GM10266 (cell line): Measurements from ENCODE around the gene KRT20.

Source experiments
- DNase-seq: peaks from one replicate; pipeline ENCODE4 v3.0.0; 2012; ENCODE audit errors: extremely low spot score
- CTCF ChIP-seq: IDR thresholded peaks from 2 replicates; pipeline ENCODE4 v1.5.1; 2012; ENCODE audit warnings: mild to moderate bottlenecking, low read depth; ENCODE audit not compliant: control insufficient read depth, insufficient read depth; ENCODE audit errors: missing control alignments

KRT20 gene

GRCh38 chr17:40828454-40829044 is 56.5 kb downstream of the KRT20 start:
- no peak for DNase-seq
- no peak for TF ChIP-seq CTCF

DNA sequence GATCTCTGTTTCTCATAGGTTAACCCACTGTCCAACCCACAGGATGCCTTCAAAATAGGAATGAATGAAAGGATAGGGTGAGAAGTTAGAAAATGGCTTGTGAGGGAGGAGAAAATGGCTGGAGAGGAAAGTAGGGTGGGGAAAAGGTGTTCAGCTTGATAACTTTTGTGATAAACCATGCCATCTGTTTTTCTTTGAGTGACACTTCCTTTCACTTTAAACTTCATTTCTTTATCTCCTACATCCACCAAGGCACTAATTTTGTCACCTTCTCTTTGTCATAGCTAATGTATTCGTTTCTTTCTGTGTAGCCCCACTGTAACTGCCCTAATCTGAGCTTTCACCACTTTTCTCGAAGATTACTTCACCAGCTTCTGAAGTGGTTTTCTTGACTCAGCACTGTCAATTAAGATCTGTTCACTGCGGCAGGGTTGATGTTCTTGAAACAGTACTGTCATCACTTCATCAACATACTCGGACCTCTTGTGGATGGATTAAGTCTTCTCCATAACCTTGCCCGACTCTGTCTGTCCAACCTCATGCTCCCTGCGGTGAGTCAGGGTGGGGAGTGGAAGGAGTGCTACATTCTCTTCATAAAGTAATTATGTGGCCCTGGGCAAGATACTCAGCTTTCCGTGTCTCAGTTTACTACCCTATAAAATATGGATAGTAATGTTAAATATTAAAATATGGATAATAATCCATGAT is 57.1 kb downstream of the KRT20 start:
- no peak for TF ChIP-seq CTCF
- no peak for DNase-seq
